ENCODE results near the gene OR8A1.

DNA sequence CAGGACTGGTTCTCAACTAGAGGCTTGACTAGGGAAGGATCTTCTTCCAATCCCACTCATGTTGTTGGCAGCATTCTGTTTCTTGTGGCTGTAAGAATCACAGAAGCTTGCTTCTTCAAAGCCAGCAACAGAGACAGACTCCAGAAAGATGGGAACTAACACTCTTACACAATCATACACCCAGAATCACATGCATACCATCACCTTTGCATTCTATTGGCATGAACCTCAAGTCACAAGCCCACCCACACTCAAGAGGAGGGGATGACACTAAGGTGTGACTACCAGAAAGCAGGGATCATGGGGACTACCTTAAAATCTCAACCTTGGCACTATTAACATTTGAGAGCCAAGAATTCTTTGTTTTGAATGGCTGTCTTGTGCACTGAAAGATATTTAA is 27.8 kb downstream of the OR8A1 start:
- TF ChIP-seq, protein P1, sequence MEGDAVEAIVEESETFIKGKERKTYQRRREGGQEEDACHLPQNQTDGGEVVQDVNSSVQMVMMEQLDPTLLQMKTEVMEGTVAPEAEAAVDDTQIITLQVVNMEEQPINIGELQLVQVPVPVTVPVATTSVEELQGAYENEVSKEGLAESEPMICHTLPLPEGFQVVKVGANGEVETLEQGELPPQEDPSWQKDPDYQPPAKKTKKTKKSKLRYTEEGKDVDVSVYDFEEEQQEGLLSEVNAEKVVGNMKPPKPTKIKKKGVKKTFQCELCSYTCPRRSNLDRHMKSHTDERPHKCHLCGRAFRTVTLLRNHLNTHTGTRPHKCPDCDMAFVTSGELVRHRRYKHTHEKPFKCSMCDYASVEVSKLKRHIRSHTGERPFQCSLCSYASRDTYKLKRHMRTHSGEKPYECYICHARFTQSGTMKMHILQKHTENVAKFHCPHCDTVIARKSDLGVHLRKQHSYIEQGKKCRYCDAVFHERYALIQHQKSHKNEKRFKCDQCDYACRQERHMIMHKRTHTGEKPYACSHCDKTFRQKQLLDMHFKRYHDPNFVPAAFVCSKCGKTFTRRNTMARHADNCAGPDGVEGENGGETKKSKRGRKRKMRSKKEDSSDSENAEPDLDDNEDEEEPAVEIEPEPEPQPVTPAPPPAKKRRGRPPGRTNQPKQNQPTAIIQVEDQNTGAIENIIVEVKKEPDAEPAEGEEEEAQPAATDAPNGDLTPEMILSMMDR (IDR thresholded peaks at IDR 0.05): no peak
- TF ChIP-seq POLR2A (IDR thresholded peaks at IDR 0.05): no peak

All from right lobe of liver (tissue), 4 donors.